SK-N-SH (cell line): ENCODE measurements around the gene ASPSCR1. TPM values are rescaled to one million over a fixed set of nuclear protein-coding genes. Genes with fewer than 3 reads are reported as not detected.

Experiments
- CTCF ChIA-PET: fragments of 300-600, 350-600 bp; formaldehyde crosslinking; extraction: SDS; loops from one replicate; lab custom pipeline; 2021; lab: Yijun Ruan, JAX
- POLR2A ChIA-PET: fragments of 350-600 bp; sonication (Branson Sonifier 250); formaldehyde crosslinking; extraction: SDS; loops from one replicate; lab custom pipeline; 2020; ENCODE audit warnings: antibody characterized with exemption, inconsistent platforms; lab: Yijun Ruan, JAX
- DNase-seq: peaks from one replicate; pipeline ENCODE4 v3.0.0; 2012
- H2AFZ ChIP-seq: fragments of 200-600 bp; sonication (generic); 2 replicates; pipeline ENCODE4 v1.8.1; 2016; ENCODE audit warnings: antibody characterized with exemption, mild to moderate bottlenecking, low read depth
- H3F3A ChIP-seq: fragments of 200-600 bp; sonication (generic); replicated peaks from 2 replicates; pipeline ENCODE3; 2016; ENCODE audit warnings: antibody characterized with exemption, mild to moderate bottlenecking; ENCODE audit not compliant: insufficient read depth
- H3K27ac ChIP-seq, 2 experiments: fragments of 200-500 bp in 1 of 2; fragments of 200-600 bp in 1 of 2; sonication (Bioruptor generic) in 1 of 2; sonication (generic), shearing (Covaris generic) in 1 of 2; 2 replicates each; pipeline versions ENCODE4 v1.5.1 to v1.6.1; 2014 to 2016; ENCODE audit warnings: low read depth in 2 of 2, inconsistent platforms in 1 of 2, low read length in 1 of 2, mild to moderate bottlenecking in 1 of 2, mixed read lengths in 1 of 2
- H3K27me3 ChIP-seq: fragments of 200-600 bp; sonication (generic), shearing (Covaris generic); 2 replicates; pipeline ENCODE4 v1.6.1; 2016; ENCODE audit warnings: mixed run types; ENCODE audit not compliant: insufficient read depth
- H3K36me3 ChIP-seq, 2 experiments: fragments of 200-500 bp in 1 of 2; fragments of 200-600 bp in 1 of 2; sonication (Bioruptor generic) in 1 of 2; sonication (generic) in 1 of 2; replicated peaks in 1 of 2; 2 replicates each; pipeline versions ENCODE3 to v1.5.1; 2014 to 2016; ENCODE audit warnings: low read length in 1 of 2, mild to moderate bottlenecking in 1 of 2; ENCODE audit not compliant: insufficient read depth in 2 of 2, control insufficient read depth in 1 of 2
- H3K4me1 ChIP-seq, 2 experiments: fragments of 200-500 bp in 1 of 2; fragments of 200-600 bp in 1 of 2; sonication (Bioruptor generic) in 1 of 2; sonication (generic), shearing (Covaris generic) in 1 of 2; 2 replicates each; pipeline versions ENCODE4 v1.5.1 to v1.6.1; 2014 to 2016; ENCODE audit warnings: low read depth in 1 of 2, low read length in 1 of 2, mixed run types in 1 of 2; ENCODE audit not compliant: insufficient read depth in 2 of 2, control insufficient read depth in 1 of 2
- H3K4me2 ChIP-seq: fragments of 200-600 bp; sonication (generic), shearing (Covaris generic); 2 replicates; pipeline ENCODE4 v1.6.1; 2017; ENCODE audit warnings: mixed run types
- H3K4me3 ChIP-seq, 2 experiments: fragments of 200-500 bp in 1 of 2; fragments of 200-600 bp in 1 of 2; sonication (Bioruptor generic) in 1 of 2; sonication (generic), shearing (Covaris generic) in 1 of 2; 2 replicates each; pipeline versions ENCODE4 v1.5.1 to v1.8.1; 2014 to 2016; ENCODE audit warnings: low read depth in 2 of 2, inconsistent platforms in 1 of 2, low read length in 1 of 2, mild to moderate bottlenecking in 1 of 2, mixed read lengths in 1 of 2, moderate library complexity in 1 of 2
- H3K79me2 ChIP-seq: fragments of 200-600 bp; sonication (generic); 2 replicates; pipeline ENCODE4 v1.8.1; 2017; ENCODE audit warnings: mild to moderate bottlenecking; ENCODE audit not compliant: insufficient read depth
- H3K9ac ChIP-seq: fragments of 200-600 bp; sonication (generic); 2 replicates; pipeline ENCODE4 v1.6.1; 2017; ENCODE audit warnings: mixed run types
- H3K9me2 ChIP-seq: fragments of 200-600 bp; sonication (generic); 2 replicates; pipeline ENCODE4 v1.6.1; 2017; ENCODE audit warnings: mixed run types
- H3K9me3 ChIP-seq: fragments of 200-600 bp; sonication (generic); 2 replicates; pipeline ENCODE4 v1.6.1; 2017; ENCODE audit warnings: mixed run types, mild to moderate bottlenecking, moderate library complexity
- H4K20me1 ChIP-seq: fragments of 200-600 bp; sonication (generic); 2 replicates; pipeline ENCODE4 v1.6.1; 2017; ENCODE audit warnings: mild to moderate bottlenecking, mixed run types; ENCODE audit not compliant: insufficient read depth
- CHD2 ChIP-seq: fragments of 150-350 bp; IDR thresholded peaks from 2 replicates; pipeline ENCODE4 v1.6.1; 2018; ENCODE audit warnings: low read length; ENCODE audit not compliant: partially characterized antibody
- ELF1 ChIP-seq: IDR thresholded peaks from 2 replicates; pipeline ENCODE4 v1.4.0; 2012
- EZH2phosphoT487 ChIP-seq: fragments of 200-600 bp; sonication (generic); IDR thresholded peaks from 2 replicates; pipeline ENCODE4 v1.6.1; 2017; ENCODE audit warnings: low read depth, mixed run types, mild to moderate bottlenecking, antibody characterized with exemption, moderate library complexity, borderline replicate concordance
- FOXJ3 ChIP-seq: sonication (generic); formaldehyde crosslinking; IDR thresholded peaks from 2 replicates; pipeline ENCODE4 v1.5.1; 2020; ENCODE audit warnings: mild to moderate bottlenecking, missing genetic modification reagents
- GABPA ChIP-seq: IDR thresholded peaks from 2 replicates; pipeline ENCODE4 v1.4.0; 2012; ENCODE audit warnings: low read depth, mild to moderate bottlenecking
- GATA2 ChIP-seq: sonication (generic); formaldehyde crosslinking; IDR thresholded peaks from 2 replicates; pipeline ENCODE4 v1.5.0; 2020; ENCODE audit warnings: mild to moderate bottlenecking, missing genetic modification reagents
- MXI1 ChIP-seq: IDR thresholded peaks from 2 replicates; pipeline ENCODE4 v1.6.1; 2012; ENCODE audit warnings: mild to moderate bottlenecking, low read depth, low read length, improper control_type of control experiment
- POLR2AphosphoS5 ChIP-seq: IDR thresholded peaks from 2 replicates; pipeline ENCODE4 v1.6.1; 2012; ENCODE audit warnings: low read depth, low read length
- RAD21 ChIP-seq: IDR thresholded peaks from 2 replicates; pipeline ENCODE4 v1.6.1; 2012; ENCODE audit warnings: mild to moderate bottlenecking, low read length
- RCOR1 ChIP-seq: fragments of 150-350 bp; IDR thresholded peaks from 2 replicates; pipeline ENCODE4 v1.6.1; 2017; ENCODE audit warnings: antibody characterized with exemption, low read length
- RFX5 ChIP-seq: IDR thresholded peaks from 2 replicates; pipeline ENCODE4 v1.6.1; 2012; ENCODE audit warnings: mild to moderate bottlenecking, improper control_type of control experiment, low read length
- RXRA ChIP-seq: IDR thresholded peaks from 2 replicates; pipeline ENCODE4 v1.4.0; 2012; ENCODE audit warnings: low read depth, mild to moderate bottlenecking, borderline replicate concordance
- TCF12 ChIP-seq: IDR thresholded peaks from 2 replicates; pipeline ENCODE4 v1.4.0; 2012
- TEAD4 ChIP-seq: IDR thresholded peaks from 2 replicates; pipeline ENCODE4 v1.4.0; 2012; ENCODE audit warnings: mild to moderate bottlenecking, borderline replicate concordance; ENCODE audit not compliant: insufficient read depth
- WGBS: methylation state at CpG from one replicate; pipeline ENCODE4 v1.1.6; 2017; ENCODE audit warnings: low lambda C conversion rate; 5-methylcytosine and 5-hydroxymethylcytosine counted together
- polyA plus RNA-seq, 3 experiments: library from polyadenylated mRNA; depleted of rRNA; stranded (reverse); fragments of >200 nt; gene quantifications; 2 replicates each; pipeline ENCODE4 v1.2.3, GENCODE V29; 2012
- TF ChIP-seq, protein P1 (sequence below): fragments of 150-350 bp; IDR thresholded peaks from 2 replicates; pipeline ENCODE4 v1.6.1; 2016; ENCODE audit warnings: mild to moderate bottlenecking, low read depth, low read length
- TF ChIP-seq, protein P2 (sequence below): IDR thresholded peaks from 2 replicates; pipeline ENCODE4 v1.4.0; 2012; ENCODE audit warnings: low read depth, borderline replicate concordance
- TF ChIP-seq, protein P3 (sequence below): IDR thresholded peaks from 2 replicates; pipeline ENCODE4; 2012
- TF ChIP-seq, protein P4 (sequence below): fragments of 200-600 bp; sonication (generic); IDR thresholded peaks from 2 replicates; pipeline ENCODE4 v1.6.1; 2017; ENCODE audit warnings: antibody characterized with exemption, mild to moderate bottlenecking, moderate library complexity
- TF ChIP-seq, protein P5 (sequence below): IDR thresholded peaks from 2 replicates; pipeline ENCODE4 v1.4.0; 2012; ENCODE audit warnings: low read depth, borderline replicate concordance

ASPSCR1 gene
- polyA plus RNA-seq, 1 of the 3 experiments (the other 2 are of a cell fraction): 36.2 TPM

GRCh38 chr17:82063424-82064415 is 86.3 kb downstream of the ASPSCR1 start:
- peak overlapping the region; percentile 100; the same call in 1 of the 2 replicates for H3K4me2 ChIP-seq
- H2AFZ ChIP-seq: no peak overlapping the region
- H3K9ac ChIP-seq: peak overlapping the region; percentile 89; the same call in 1 of the 2 replicates
- no peaks in the 10 kb centered on the region for H3K9me2 ChIP-seq
- 85% methylated on average over 17 of the region's 20 CpGs for WGBS
- peaks cover 26% of the 10 kb centered on the region for H3K79me2 ChIP-seq
- H4K20me1 ChIP-seq: no peaks in the 10 kb centered on the region
- TF ChIP-seq, protein P1, sequence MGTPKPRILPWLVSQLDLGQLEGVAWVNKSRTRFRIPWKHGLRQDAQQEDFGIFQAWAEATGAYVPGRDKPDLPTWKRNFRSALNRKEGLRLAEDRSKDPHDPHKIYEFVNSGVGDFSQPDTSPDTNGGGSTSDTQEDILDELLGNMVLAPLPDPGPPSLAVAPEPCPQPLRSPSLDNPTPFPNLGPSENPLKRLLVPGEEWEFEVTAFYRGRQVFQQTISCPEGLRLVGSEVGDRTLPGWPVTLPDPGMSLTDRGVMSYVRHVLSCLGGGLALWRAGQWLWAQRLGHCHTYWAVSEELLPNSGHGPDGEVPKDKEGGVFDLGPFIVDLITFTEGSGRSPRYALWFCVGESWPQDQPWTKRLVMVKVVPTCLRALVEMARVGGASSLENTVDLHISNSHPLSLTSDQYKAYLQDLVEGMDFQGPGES: no peak
- TF ChIP-seq RXRA (no peak), TEAD4 (no peak), POLR2AphosphoS5 (no peak), CHD2 (no peak), EZH2phosphoT487 (no peak), MXI1 (no peak), RCOR1 (no peak), FOXJ3 (no peak), RAD21 (no peak), GATA2 (no peak), RFX5 (no peak), TCF12 (no peak), GABPA (no peak), ELF1 (no peak)
- TF ChIP-seq, protein P2, sequence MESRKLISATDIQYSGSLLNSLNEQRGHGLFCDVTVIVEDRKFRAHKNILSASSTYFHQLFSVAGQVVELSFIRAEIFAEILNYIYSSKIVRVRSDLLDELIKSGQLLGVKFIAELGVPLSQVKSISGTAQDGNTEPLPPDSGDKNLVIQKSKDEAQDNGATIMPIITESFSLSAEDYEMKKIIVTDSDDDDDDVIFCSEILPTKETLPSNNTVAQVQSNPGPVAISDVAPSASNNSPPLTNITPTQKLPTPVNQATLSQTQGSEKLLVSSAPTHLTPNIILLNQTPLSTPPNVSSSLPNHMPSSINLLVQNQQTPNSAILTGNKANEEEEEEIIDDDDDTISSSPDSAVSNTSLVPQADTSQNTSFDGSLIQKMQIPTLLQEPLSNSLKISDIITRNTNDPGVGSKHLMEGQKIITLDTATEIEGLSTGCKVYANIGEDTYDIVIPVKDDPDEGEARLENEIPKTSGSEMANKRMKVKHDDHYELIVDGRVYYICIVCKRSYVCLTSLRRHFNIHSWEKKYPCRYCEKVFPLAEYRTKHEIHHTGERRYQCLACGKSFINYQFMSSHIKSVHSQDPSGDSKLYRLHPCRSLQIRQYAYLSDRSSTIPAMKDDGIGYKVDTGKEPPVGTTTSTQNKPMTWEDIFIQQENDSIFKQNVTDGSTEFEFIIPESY: no peak
- TF ChIP-seq, protein P3, sequence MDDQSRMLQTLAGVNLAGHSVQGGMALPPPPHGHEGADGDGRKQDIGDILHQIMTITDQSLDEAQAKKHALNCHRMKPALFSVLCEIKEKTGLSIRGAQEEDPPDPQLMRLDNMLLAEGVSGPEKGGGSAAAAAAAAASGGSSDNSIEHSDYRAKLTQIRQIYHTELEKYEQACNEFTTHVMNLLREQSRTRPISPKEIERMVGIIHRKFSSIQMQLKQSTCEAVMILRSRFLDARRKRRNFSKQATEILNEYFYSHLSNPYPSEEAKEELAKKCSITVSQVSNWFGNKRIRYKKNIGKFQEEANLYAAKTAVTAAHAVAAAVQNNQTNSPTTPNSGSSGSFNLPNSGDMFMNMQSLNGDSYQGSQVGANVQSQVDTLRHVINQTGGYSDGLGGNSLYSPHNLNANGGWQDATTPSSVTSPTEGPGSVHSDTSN: no peak
- TF ChIP-seq, protein P4, sequence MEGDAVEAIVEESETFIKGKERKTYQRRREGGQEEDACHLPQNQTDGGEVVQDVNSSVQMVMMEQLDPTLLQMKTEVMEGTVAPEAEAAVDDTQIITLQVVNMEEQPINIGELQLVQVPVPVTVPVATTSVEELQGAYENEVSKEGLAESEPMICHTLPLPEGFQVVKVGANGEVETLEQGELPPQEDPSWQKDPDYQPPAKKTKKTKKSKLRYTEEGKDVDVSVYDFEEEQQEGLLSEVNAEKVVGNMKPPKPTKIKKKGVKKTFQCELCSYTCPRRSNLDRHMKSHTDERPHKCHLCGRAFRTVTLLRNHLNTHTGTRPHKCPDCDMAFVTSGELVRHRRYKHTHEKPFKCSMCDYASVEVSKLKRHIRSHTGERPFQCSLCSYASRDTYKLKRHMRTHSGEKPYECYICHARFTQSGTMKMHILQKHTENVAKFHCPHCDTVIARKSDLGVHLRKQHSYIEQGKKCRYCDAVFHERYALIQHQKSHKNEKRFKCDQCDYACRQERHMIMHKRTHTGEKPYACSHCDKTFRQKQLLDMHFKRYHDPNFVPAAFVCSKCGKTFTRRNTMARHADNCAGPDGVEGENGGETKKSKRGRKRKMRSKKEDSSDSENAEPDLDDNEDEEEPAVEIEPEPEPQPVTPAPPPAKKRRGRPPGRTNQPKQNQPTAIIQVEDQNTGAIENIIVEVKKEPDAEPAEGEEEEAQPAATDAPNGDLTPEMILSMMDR: no peak
- TF ChIP-seq, protein P5, sequence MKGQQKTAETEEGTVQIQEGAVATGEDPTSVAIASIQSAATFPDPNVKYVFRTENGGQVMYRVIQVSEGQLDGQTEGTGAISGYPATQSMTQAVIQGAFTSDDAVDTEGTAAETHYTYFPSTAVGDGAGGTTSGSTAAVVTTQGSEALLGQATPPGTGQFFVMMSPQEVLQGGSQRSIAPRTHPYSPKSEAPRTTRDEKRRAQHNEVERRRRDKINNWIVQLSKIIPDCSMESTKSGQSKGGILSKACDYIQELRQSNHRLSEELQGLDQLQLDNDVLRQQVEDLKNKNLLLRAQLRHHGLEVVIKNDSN: no peak
- peak overlapping the region in 1 of 2 experiments; percentile 81; a peak in 1 of 4 replicates for H3K4me3 ChIP-seq
- peaks cover 12 to 26% of the 10 kb centered on the region in 2 experiments; a peak in 2 of 4 replicates for H3K4me1 ChIP-seq
- peaks cover 20% of the 10 kb centered on the region for H3F3A ChIP-seq
- DNase-seq: no peak
- H3K27me3 ChIP-seq: no peaks in the 10 kb centered on the region
- CTCF ChIA-PET: interaction anchor here (0.8 to 8.0 kb wide), 6 partner anchors 10 to 42 kb away, joined by 3 to 47 read pairs (median 4); partner anchors contain the start of genes DCXR and RAC3
- no peak overlapping the region for H3K27ac ChIP-seq
- no peaks in the 10 kb centered on the region for H3K9me3 ChIP-seq
- POLR2A ChIA-PET: interaction anchor here (1.3 kb wide), 1 partner anchor 9 kb away, joined by 4 read pairs; no protein-coding TSS in a partner anchor
- H3K36me3 ChIP-seq: peaks cover 17 to 54% of the 10 kb centered on the region in 2 experiments
